Spleen (tissue), 7 donors: Measurements from ENCODE around the gene MOGAT2.

Source experiments
- POLR2A ChIP-seq, 3 donors: fragments of 450-650 bp; IDR thresholded peaks; one replicate each; pipeline ENCODE4 v1.5.1; 2017; ENCODE audit warnings: antibody characterized with exemption in 3 of 3, mild to moderate bottlenecking in 1 of 3
- POLR2AphosphoS5 ChIP-seq, 3 donors: sonication (generic); formaldehyde crosslinking; IDR thresholded peaks; one replicate each; pipeline ENCODE4 v1.5.1; 2017; ENCODE audit warnings: antibody characterized with exemption in 3 of 3
- TF ChIP-seq, protein P1 (sequence below), 11 experiments: fragments of 200-600 bp in 7 of 11; fragments of 450-650 bp in 4 of 11; sonication (generic) in 4 of 11; IDR thresholded peaks in 8 of 11; conservative IDR thresholded peaks in 3 of 11; 1 replicate in 7 of 11; 2 replicates in 4 of 11; pipeline versions ENCODE4 v1.4.0 to v1.8.0; 2016 to 2021; ENCODE audit warnings: antibody characterized with exemption in 11 of 11, inconsistent platforms in 4 of 11, mild to moderate bottlenecking in 1 of 11
- donor health status: DM: no; HTN: no; CAD: no; lungs with moderate emphysema.
- donor health status: DM: no; HTN: no; CAD: no.
- donor health status: DM: no; HTN: no; CAD: no.

- TF ChIP-seq, protein P1, sequence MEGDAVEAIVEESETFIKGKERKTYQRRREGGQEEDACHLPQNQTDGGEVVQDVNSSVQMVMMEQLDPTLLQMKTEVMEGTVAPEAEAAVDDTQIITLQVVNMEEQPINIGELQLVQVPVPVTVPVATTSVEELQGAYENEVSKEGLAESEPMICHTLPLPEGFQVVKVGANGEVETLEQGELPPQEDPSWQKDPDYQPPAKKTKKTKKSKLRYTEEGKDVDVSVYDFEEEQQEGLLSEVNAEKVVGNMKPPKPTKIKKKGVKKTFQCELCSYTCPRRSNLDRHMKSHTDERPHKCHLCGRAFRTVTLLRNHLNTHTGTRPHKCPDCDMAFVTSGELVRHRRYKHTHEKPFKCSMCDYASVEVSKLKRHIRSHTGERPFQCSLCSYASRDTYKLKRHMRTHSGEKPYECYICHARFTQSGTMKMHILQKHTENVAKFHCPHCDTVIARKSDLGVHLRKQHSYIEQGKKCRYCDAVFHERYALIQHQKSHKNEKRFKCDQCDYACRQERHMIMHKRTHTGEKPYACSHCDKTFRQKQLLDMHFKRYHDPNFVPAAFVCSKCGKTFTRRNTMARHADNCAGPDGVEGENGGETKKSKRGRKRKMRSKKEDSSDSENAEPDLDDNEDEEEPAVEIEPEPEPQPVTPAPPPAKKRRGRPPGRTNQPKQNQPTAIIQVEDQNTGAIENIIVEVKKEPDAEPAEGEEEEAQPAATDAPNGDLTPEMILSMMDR (IDR thresholded peaks at IDR 0.05 in 8 of 11, conservative IDR thresholded peaks at IDR 0.05 in 3 of 11) = no peak
- TF ChIP-seq POLR2A (IDR thresholded peaks at IDR 0.05) = no peak
- TF ChIP-seq POLR2AphosphoS5 (IDR thresholded peaks at IDR 0.05) = no peak
Measured at GRCh38 chr11:75757651-75758050, 40.0 kb downstream of the MOGAT2 start.
